Activated CD4-positive, alpha-beta memory T cell treated with anti-CD3 and anti-CD28 coated beads for 36 hours (primary cell): ENCODE data around the gene PLS1. TPM values are rescaled to one million over a fixed set of nuclear protein-coding genes. Genes with fewer than 3 reads are reported as not detected.

Experiments used
- CTCF ChIA-PET: fragments of 350-600 bp; sonication (Branson Sonifier 250); formaldehyde crosslinking; loops from one replicate; lab custom pipeline; 2021; ENCODE audit warnings: antibody characterized with exemption, inconsistent platforms; lab: Charles Lee
- POLR2A ChIA-PET: fragments of 350-600 bp; sonication (Branson Sonifier 250); formaldehyde crosslinking; loops from one replicate; lab custom pipeline; 2021; ENCODE audit warnings: antibody characterized with exemption; lab: Charles Lee
- DNase-seq: peaks from one replicate; pipeline ENCODE4 v3.0.0-alpha.2; 2020
- H3K27ac Mint-ChIP-seq: one replicate; pipeline ENCODE4 v1.8.0; 2021; ENCODE audit warnings: mixed read lengths
- H3K27me3 Mint-ChIP-seq: one replicate; pipeline ENCODE4 v1.8.0; 2021; ENCODE audit warnings: mixed read lengths
- H3K36me3 Mint-ChIP-seq: one replicate; pipeline ENCODE4 v1.8.0; 2021; ENCODE audit warnings: mixed read lengths
- H3K4me1 Mint-ChIP-seq: one replicate; pipeline ENCODE4 v1.8.0; 2021; ENCODE audit warnings: low read depth, mixed read lengths
- H3K4me3 Mint-ChIP-seq: one replicate; pipeline ENCODE4 v1.8.0; 2021; ENCODE audit warnings: mild to moderate bottlenecking, mixed read lengths
- H3K9me3 Mint-ChIP-seq: one replicate; pipeline ENCODE4 v1.8.0; 2021; ENCODE audit warnings: mixed read lengths
- intact Hi-C: fragments of 100-400 bp; cut with micrococcal nuclease; formaldehyde crosslinking; loops from one replicate; pipeline ENCODE4 v1.15.1; 2023
- total RNA-seq, 2 experiments: library from RNA; stranded (reverse); gene quantifications; one replicate each; pipeline ENCODE4 v1.2.3, GENCODE V29; 2021

PLS1 gene
- total RNA-seq, 2 experiments from 2014 or later = 4.5 to 5.7 TPM

DNA sequence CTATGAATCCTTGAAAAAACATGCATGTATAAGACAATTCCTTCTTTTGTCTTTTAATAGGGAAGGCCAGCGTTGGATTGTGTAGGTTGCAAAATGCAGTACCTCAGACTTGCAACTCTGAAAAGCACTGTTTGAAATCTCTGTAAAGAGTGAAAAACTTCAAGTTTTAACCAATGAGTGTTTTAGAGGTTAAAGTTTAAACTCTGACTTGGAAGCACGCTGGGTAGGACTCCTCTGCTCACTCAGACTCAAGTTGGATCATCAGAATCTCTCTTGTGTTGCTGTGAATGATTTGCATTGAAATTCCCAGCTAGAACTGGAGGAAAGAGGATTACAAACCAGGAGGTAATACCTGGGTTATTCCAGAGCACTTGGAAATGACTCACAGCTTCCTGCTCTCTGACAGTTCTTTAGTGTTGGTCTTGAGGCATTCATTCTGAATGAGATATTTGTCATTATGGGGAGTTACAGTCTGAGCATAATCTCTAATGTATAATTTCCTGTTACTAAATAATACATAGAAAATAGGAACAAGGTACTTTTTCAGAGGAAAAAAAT, 49.1 kb downstream of the PLS1 start:
- Mint-ChIP-seq H3K27me3 (no peaks in the 10 kb centered on the region), H3K4me1 (no peaks in the 10 kb centered on the region), H3K9me3 (no peaks in the 10 kb centered on the region), H3K4me3 (no peak overlapping the region), H3K27ac (no peak overlapping the region), H3K36me3 (no peaks in the 10 kb centered on the region)
- intact Hi-C loops = no loop called here
- ChIA-PET POLR2A (no interaction called here), CTCF (no interaction called here)
- no peak for DNase-seq

DNA sequence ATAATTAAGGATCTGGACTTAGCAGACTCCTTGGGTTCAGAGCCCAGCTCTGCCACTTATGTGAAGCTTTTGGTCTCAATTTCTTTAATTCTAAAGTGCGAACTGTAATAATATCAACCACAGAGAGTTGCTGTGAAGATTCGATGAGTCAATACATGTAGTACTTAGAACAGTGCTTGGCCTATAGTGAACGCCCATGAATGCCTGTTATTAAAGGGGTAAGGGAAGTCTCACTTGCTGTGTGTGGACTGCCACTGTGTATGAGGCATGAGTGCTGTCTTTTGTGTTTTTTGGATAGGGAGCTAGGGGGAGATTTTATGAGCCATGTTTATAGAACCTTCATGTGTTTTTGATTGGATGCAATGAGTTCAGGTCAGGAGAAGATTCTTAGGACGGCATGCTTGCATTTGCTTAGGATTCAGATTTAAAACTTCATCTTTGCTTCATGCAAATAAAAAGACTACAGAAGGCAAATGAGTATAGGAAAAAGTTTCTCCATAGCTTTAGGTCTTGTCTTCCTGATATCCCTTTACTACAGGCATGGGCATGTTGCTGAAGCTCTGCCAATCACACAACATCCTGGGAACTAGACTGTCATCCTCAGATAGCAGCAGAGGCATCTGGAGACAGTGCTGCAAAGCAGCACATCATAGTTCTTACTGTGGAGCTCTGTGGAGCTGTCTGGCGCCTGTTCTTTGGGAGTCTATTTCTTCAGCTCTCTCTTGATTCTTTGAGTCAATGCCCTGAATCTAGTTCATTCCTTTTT, 50.0 kb downstream of the PLS1 start:
- Mint-ChIP-seq H3K9me3 (no peaks in the 10 kb centered on the region), H3K4me3 (no peak overlapping the region), H3K27ac (no peak overlapping the region), H3K27me3 (no peaks in the 10 kb centered on the region), H3K4me1 (no peaks in the 10 kb centered on the region), H3K36me3 (no peaks in the 10 kb centered on the region)
- CTCF ChIA-PET = no interaction called here
- DNase-seq = no peak
- POLR2A ChIA-PET = no interaction called here
- intact Hi-C loops = no loop called here

DNA sequence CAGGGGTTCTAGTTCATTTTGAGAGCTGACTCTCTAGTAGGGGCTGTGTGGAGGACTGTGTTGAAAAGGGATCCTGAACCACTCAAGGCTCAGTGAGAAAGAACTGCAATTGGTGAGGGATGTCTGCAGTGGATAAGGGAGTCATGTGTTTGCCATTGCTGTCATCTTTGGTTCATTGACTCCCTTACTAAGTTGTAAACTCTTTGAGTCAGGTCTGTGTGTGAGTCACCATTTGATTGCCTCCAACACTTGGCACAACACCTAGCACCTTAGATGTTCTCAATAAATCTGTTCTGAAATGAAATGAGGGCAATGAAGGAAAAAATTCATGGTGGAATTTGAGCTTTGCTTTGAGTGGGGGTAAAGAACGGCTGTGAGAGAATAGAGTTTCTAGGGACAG, 51.7 kb downstream of the PLS1 start:
- no peak overlapping the region for H3K4me3 Mint-ChIP-seq
- H3K27ac Mint-ChIP-seq = no peak overlapping the region
- CTCF ChIA-PET = no interaction called here
- H3K27me3 Mint-ChIP-seq = no peaks in the 10 kb centered on the region
- no peak for DNase-seq
- POLR2A ChIA-PET = no interaction called here
- H3K9me3 Mint-ChIP-seq = no peaks in the 10 kb centered on the region
- intact Hi-C loops = no loop called here
- H3K36me3 Mint-ChIP-seq = no peaks in the 10 kb centered on the region
- H3K4me1 Mint-ChIP-seq = no peaks in the 10 kb centered on the region

DNA sequence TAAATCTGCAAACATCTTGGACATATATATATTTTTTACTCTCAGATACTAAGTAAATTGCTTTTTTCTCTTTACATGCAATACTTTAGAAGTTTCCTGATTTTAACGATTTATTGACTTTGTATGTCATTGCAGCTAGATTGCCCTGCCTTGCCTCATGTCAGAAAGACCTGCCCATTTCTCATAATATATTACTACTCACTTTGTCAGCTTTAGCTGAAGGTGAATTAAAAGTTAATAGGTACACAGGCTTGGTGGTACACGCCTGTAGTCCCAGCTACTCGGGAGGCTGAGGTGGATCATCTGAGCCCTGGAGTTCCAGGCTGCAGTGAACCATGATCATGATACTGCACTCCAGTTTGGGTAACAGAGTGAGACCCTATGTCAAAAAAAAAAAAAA, 52.8 kb downstream of the PLS1 start:
- no peak overlapping the region for H3K4me3 Mint-ChIP-seq
- intact Hi-C loops = no loop called here
- H3K27me3 Mint-ChIP-seq = no peaks in the 10 kb centered on the region
- POLR2A ChIA-PET = interaction anchor here (0.6 kb wide), 1 partner anchor 49 kb away, joined by 3 read pairs; no protein-coding TSS in a partner anchor
- H3K27ac Mint-ChIP-seq = no peak overlapping the region
- no peak for DNase-seq
- no peaks in the 10 kb centered on the region for H3K9me3 Mint-ChIP-seq
- CTCF ChIA-PET = no interaction called here
- H3K4me1 Mint-ChIP-seq = no peaks in the 10 kb centered on the region
- H3K36me3 Mint-ChIP-seq = no peaks in the 10 kb centered on the region

DNA sequence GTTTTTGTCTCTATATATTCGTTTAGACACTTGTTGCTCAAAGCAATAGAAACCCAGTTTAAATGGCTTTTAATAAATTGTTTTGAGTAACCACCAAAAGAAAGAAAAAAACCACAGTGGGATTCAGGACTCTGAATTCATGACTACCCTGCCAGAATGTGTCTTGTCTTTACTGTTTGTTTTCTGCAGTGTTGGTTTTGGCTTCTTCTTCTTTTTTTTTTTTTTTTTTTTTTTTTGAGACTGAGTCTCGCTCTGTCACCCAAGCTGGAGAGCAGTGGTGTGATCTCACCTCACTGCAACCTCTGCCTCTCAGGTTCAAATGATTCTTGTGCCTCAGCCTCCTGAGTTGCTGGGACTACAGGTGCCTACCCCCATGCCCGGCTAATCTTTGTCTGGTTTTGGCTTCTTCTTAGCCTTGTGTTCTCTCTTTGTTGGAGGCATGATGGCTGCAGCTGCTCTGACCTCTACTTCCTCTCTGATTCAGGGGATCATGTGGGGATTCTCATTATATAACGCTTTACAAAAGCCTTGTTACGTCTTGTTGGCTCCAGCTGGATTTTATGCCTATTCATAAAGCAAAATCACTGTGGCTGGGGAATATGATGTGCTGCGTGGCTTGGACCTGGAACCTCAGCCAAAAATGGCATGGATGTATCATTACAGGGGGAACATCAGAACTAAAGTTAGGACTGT, 54.0 kb downstream of the PLS1 start:
- Mint-ChIP-seq H3K27ac (no peak overlapping the region), H3K9me3 (no peaks in the 10 kb centered on the region), H3K4me3 (no peak overlapping the region), H3K27me3 (no peaks in the 10 kb centered on the region), H3K4me1 (no peaks in the 10 kb centered on the region), H3K36me3 (no peaks in the 10 kb centered on the region)
- intact Hi-C loops = no loop called here
- DNase-seq = no peak
- POLR2A ChIA-PET = no interaction called here
- CTCF ChIA-PET = no interaction called here

DNA sequence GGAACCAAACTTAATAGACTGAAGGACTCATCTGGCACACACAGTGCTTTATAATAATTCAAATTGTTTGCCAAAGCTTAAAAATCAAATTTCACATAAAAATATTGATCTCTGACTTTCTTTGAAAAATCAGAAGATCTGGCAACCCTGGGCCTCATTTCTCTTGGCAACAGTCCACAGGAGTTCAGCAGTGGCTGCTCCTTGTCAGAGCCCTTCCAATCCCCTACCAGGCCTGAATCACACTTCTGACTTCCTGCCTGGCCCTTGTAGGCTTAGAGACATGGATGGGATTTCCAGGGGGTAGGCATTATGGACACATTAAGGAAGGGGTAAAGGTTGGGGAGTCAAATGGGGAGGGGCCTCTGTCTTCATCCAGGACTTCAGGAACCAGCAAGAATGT, 55.5 kb downstream of the PLS1 start:
- intact Hi-C loops = no loop called here
- DNase-seq = no peak
- H3K9me3 Mint-ChIP-seq = no peaks in the 10 kb centered on the region
- ChIA-PET CTCF (no interaction called here), POLR2A (no interaction called here)
- no peaks in the 10 kb centered on the region for H3K27me3 Mint-ChIP-seq
- H3K27ac Mint-ChIP-seq = no peak overlapping the region
- no peak overlapping the region for H3K4me3 Mint-ChIP-seq
- H3K4me1 Mint-ChIP-seq = no peaks in the 10 kb centered on the region
- no peaks in the 10 kb centered on the region for H3K36me3 Mint-ChIP-seq

DNA sequence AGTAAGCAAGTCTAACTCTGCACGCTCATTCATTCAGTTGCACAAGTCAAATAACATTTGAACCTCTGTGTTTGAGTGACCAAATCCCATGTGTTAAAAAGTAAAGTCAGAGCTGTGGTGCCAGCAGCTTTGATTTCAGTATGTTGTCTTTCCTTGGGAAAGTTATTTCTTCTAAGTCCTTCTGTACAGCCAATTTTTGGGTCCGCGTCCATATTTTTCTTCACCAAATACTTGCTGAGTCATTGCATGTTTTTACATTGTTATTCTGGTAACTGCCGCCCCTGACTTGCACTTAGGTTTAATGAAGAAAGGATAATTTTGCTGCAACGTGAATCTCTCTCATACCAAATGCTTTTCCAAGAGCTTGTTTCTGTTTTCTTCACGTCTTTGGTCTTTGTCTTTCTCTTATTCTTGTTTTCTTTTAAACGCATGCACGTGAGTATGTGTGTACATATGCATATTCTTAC, 56.7 kb downstream of the PLS1 start:
- no peaks in the 10 kb centered on the region for H3K4me1 Mint-ChIP-seq
- H3K27ac Mint-ChIP-seq = no peak overlapping the region
- POLR2A ChIA-PET = no interaction called here
- DNase-seq = no peak
- H3K4me3 Mint-ChIP-seq = no peak overlapping the region
- CTCF ChIA-PET = interaction anchor here (0.9 kb wide), 1 partner anchor 25 kb away, joined by 3 read pairs; no protein-coding TSS in a partner anchor
- intact Hi-C loops = no loop called here
- no peaks in the 10 kb centered on the region for H3K27me3 Mint-ChIP-seq
- H3K9me3 Mint-ChIP-seq = no peaks in the 10 kb centered on the region
- no peaks in the 10 kb centered on the region for H3K36me3 Mint-ChIP-seq

DNA sequence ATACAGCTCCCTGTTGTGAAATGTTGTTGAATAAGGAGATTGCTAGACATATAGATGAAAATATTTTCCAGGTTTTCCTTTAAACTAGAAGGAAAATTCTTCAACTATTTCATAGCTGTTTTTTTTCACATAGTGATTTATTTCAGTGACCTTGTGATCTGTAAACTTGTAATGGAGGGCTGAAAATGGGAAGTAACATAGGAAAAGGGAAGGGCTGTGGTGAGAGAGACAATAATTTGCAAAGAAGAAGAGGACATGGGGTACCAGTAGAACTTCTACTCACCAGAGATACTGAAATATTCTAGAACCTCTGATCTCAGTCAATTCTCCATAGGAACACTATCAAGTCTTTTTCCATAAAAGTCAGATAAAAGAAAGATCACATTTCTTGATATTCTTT, 60.4 kb downstream of the PLS1 start:
- no peak for DNase-seq
- Mint-ChIP-seq H3K36me3 (no peaks in the 10 kb centered on the region), H3K4me3 (no peak overlapping the region), H3K27me3 (no peaks in the 10 kb centered on the region), H3K27ac (no peak overlapping the region), H3K9me3 (no peaks in the 10 kb centered on the region), H3K4me1 (no peaks in the 10 kb centered on the region)
- intact Hi-C loops = no loop called here
- POLR2A ChIA-PET = no interaction called here
- CTCF ChIA-PET = no interaction called here

DNA sequence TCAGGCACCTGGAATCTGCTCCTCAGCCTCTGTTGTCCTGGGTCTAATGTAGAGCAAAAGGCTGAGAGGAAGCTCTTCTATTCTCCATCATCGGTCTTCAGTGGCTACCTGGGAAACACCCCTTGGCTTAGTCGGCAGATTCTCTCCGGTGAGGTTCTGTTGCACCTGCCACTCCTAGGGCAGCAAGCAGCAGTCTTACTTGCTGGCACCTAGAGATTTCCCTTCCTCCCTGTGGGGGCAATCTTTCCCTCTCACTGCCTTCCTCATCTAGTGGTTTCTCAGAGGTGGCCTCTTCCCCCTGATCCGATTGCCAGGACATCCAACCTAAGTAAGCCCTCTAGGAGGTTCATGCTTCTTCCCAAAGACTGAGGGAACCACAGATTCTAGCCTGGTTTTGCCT, 60.8 kb downstream of the PLS1 start:
- no peaks in the 10 kb centered on the region for H3K4me1 Mint-ChIP-seq
- no peaks in the 10 kb centered on the region for H3K9me3 Mint-ChIP-seq
- no peak for DNase-seq
- no peak overlapping the region for H3K4me3 Mint-ChIP-seq
- intact Hi-C loops = no loop called here
- CTCF ChIA-PET = no interaction called here
- H3K36me3 Mint-ChIP-seq = no peaks in the 10 kb centered on the region
- POLR2A ChIA-PET = no interaction called here
- no peaks in the 10 kb centered on the region for H3K27me3 Mint-ChIP-seq
- no peak overlapping the region for H3K27ac Mint-ChIP-seq

DNA sequence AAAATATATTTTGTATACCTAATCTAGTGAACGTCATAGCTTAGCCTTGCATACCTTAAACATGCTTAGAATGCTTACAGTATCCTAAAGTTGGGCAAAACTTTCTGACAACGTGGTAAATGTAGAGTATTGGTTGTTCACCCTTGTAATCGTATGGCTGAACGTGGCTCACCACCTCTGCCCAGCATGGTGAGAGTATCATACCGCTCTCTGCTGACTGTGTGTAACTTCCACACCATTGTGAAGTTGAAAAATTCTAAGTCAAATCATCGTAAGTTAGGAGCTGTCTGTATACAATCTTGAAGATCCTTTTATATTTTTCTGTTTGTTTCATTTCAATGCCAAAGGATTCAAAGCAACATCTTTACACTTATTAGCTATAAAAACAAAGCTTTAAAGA, 64.2 kb downstream of the PLS1 start:
- POLR2A ChIA-PET = no interaction called here
- CTCF ChIA-PET = no interaction called here

DNA sequence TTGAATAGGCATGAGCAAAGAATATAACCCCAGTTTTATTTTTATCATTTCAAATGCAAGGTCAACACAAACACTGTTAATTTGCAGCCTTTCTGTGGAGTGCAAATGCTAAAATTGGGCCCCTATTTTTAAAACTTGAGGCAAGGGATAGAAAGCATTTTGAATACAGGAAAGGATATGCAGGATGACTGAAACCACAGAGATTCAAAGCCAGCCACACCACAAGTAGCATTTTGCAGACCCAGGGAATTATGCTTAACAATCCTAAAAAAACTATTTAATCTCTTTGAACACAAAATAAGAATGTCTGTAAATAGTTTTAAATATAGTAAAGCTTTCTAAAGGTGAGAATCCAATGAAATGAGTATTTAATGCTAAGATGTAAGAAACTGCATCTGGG, 64.7 kb downstream of the PLS1 start:
- Mint-ChIP-seq H3K36me3 (no peaks in the 10 kb centered on the region), H3K9me3 (no peaks in the 10 kb centered on the region), H3K27me3 (no peaks in the 10 kb centered on the region), H3K27ac (no peak overlapping the region), H3K4me1 (no peaks in the 10 kb centered on the region), H3K4me3 (no peak overlapping the region)
- ChIA-PET CTCF (no interaction called here), POLR2A (no interaction called here)
- intact Hi-C loops = no loop called here
- no peak for DNase-seq

More for the DNA sequence above, 64.2 kb downstream of the PLS1 start:
- Mint-ChIP-seq H3K27me3 (no peaks in the 10 kb centered on the region), H3K36me3 (no peaks in the 10 kb centered on the region), H3K4me1 (no peaks in the 10 kb centered on the region), H3K9me3 (no peaks in the 10 kb centered on the region), H3K4me3 (no peak overlapping the region), H3K27ac (no peak overlapping the region)
- intact Hi-C loops = no loop called here
- DNase-seq = no peak

DNA sequence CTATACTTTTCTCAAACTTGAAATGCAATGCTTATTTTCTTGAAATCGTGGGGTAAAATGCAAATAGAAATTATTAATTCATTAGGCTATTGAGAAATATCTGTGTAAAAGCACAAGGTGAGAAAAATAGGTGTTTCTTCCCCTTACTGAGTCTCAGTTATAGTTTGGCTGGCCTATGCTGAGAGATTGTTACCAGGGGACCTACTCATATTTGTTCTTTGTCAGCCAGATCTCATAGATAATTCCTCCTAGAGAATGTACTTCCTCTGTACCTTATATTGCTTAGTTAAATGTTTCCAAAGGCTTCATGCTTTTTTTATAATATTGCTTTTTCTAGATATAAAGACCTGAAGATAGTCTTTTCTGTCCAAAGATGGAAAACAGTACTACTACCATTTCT, 67.7 kb downstream of the PLS1 start:
- Mint-ChIP-seq H3K36me3 (no peaks in the 10 kb centered on the region), H3K9me3 (no peaks in the 10 kb centered on the region), H3K4me1 (no peaks in the 10 kb centered on the region), H3K27me3 (no peaks in the 10 kb centered on the region), H3K27ac (no peak overlapping the region), H3K4me3 (no peak overlapping the region)
- ChIA-PET POLR2A (no interaction called here), CTCF (no interaction called here)
- no peak for DNase-seq
- intact Hi-C loops = no loop called here
